Stimulated activated CD8-positive, alpha-beta memory T cell treated with anti-CD3 and anti-CD28 coated beads, Interleukin-15, amount 100 ng/mL, for 1 hour (primary cell): ENCODE measurements around the gene C2orf68.
"Not testable (repeated sequence)": the region's sequence is repeated elsewhere in the genome, so short reads cannot be mapped to it uniquely, and the experiment has no call there.

Experiments used
- DNase-seq: peaks from one replicate; pipeline ENCODE4 v3.0.0-alpha.2; 2020; ENCODE audit warnings: low read depth

Gene C2orf68

DNA sequence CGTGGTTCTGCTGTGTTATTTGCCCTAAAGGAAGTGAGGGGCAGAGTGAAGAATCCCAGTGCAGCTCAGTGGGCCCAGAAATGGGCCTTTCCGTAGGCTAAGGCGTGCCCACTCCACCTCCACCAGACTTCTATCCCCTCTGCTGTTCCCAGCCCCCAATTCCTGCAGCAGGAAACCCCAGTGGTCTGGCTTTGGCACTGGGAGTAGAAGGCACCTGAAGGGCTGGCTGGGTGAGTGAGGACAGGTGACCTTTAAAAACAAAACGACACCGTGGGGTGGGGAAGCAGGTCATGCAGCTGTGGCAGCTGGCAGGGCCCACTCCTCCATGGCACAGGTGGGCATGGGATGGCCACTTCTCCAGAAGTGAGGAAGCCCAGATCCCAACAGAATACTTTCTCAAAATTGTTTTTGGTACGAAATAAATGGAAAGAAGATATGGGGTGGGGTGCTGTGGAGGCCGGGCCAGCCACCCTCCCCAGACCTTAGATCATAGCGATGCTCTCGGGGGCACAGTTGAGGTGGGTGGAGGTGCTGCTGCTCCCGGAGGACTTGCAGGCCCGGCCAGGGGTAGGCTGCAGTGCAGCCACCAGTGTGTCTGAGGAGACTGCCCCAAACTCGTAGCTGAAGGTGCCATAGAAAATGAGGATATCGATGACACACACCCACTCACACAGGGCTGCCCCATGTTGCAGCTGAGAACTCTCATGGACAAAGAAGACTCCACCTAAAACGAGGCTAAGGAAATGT, 13.1 kb downstream of the C2orf68 start:
- no peak for DNase-seq

DNA sequence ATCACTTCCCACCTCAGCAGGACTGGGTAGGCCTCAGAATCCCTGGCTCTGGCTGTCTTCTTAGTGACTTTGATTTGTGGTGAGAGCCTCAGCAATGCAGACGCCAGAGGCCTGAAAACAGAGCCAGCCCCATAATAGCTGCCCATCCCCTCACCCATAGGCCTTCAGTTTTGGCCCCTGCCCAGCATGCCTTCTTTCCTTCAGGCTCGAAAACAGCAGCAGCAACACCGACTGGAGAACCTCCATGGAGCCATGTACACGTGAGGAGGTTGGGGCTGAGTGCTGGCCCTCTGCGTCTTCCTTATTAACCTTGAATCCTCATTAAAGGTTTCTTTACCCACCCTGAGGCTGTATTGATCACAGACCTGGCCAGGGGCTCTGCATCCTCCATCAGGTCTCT, 14.6 kb downstream of the C2orf68 start:
- no peak for DNase-seq

DNA sequence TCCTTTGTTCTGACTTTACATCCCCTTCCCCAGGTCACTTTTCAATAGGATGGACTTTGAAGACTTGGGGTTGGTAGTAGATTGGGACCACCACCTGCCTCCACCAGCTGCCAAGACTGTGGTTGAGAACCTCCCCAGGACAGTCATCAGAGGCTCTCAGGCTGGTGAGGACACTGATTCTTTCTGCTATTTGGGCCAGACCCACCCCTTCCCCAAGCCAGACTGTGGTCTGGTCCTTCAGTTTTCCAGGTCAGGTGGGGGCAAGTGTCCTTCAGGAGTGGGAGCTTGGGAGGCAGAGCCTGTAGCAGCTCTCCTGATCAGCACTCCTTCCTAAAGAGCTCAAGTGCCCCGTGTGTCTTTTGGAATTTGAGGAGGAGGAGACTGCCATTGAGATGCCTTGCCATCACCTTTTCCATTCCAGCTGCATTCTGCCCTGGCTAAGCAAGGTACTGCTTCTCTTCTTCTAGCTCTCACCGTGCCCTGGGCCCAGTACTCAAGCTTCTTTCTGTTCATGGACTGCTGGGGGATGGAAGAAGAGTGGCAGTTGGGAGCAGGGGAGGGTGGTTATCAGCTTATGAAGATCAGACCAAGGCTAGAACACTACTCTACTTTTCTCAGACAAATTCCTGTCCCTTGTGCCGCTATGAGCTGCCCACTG, 15.3 kb downstream of the C2orf68 start:
- no peak for DNase-seq

DNA sequence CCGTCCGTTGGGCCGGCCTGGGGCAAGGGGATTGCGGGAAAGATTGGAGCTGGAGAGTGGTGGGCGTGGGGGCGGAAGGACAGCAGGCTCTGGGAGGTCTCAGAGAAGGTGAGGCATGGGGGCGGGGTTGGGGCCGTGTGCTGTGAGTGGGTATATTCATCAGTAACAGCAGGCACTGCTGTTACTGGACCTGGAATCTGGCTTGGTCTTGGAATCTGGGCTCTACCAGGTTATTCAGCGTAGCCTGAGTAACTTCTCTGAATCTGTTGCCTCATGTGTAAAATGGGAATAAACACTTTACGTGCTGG, 15.9 kb downstream of the C2orf68 start:
- DNase-seq = no peak

DNA sequence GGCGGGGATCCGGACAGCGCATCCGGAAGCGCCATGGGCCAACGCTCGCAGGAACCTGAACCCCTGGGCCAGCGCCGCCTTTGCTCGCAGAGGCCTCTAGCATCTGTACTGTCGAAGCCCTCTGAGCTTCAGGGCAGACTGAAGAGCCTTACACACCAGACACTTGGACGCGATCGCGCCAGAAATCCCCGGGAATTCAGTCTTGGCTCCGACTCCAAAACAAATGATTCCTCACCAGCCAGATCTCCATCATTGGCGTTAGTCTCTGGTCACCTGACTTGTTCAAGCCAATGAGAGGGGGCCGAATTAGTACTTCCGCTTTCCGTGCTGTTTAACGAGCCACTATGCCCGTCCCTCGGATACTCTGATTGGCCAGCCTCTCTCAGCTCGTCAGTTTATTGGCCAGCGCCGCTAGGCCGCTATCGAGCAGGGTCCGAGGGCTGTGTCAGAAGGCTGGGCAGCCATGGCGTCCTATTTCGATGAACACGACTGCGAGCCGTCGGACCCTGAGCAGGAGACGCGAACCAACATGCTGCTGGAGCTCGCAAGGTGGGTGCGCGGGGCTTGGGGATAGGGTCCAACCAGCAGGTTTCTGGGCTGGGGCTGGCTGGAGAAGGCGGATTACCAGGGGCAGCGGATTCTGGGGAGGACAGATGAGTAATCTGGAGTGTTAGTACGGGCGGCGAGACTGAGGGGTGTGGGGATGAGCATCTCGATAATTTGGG, 16.4 kb downstream of the C2orf68 start, which contains the start of gene RNF181:
TSS of gene RNF181 (plus strand) at position 445 of the 725 bp plus-strand sequence. CDS start at position 464, 19 bp downstream.
- DNase-seq = peak; percentile 82

DNA sequence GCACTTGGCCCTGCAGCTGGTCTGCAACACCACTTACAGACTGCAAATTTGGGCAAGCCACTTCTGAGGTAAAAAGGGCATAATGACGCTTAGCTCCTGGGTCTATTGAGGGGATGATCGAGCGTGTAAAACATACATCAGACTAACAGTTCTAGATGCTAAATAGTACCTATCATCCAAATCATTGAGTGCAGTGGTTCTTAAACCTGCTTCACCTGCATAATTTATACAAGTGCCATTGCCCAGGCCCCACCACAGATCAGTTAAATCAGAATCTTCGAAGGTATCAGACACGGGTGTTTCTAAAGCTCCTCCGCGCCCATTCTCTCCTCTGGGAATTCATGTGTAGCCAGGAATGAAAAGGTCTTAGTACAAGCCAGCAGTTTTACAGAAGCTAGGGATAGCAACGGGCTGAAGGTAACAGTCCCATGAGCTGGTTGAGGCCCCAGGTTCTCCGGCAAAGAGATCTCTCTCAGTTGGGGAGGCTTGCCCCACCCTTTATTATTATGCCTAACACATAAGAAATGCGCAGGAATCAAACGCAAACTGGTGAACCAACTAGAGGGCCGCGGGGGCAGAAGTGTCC, 17.1 kb downstream of the C2orf68 start:
- no peak for DNase-seq

DNA sequence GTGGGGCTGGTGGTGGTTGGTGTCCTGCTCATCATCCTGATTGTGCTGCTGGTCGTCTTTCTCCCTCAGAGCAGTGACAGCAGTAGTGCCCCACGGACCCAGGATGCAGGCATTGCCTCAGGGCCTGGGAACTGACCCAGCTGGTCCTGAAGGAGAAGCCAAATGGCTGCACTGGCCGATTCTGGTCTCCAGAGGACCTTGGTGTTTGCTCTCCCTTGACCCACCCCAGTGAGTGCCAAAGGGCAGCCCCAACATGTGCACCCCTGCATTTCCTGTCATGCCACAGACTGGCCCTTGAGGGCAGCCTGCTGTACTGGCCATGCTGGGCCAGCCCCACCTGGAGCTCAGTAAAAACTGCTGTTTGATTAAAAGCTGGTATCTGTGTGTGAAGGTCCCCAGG, 18.8 kb downstream of the C2orf68 start:
- DNase-seq = no peak

DNA sequence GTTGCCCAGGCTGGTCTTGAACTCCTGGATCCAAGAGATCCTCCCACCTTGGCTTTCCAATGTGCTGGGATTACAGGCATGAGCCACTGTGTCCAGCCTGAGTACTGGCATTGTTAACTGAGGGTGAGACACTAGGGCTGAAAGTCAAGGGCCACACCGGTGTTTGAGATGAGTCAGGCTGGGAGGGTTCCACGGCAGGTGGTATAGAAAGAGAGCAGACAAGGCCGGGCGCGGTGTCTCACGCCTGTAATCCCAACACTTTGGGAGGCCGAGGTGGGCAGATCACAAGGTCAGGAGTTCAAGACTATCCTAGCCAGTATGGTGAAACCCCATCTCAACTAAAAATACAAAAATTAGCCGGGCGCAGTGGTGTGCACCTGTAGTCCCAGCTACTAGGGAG, 19.6 kb downstream of the C2orf68 start:
- DNase-seq = not testable (repeated sequence)

DNA sequence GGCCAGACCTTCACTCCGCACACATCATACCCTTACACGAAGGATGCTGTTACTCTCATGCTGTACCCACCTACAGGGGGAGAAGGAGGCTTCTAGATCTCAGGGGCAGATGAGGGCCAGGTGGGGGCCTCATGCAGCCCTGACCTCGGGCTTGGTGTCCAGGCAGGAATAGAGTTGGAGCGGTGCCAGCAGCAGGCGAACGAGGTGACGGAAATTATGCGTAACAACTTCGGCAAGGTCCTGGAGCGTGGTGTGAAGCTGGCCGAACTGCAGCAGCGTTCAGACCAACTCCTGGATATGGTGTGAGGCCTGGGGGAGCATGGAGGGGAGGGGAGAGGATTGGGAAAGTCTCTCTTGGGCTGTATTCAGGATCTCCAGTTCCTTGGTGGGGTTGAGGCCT, 20.3 kb downstream of the C2orf68 start:
- no peak for DNase-seq

DNA sequence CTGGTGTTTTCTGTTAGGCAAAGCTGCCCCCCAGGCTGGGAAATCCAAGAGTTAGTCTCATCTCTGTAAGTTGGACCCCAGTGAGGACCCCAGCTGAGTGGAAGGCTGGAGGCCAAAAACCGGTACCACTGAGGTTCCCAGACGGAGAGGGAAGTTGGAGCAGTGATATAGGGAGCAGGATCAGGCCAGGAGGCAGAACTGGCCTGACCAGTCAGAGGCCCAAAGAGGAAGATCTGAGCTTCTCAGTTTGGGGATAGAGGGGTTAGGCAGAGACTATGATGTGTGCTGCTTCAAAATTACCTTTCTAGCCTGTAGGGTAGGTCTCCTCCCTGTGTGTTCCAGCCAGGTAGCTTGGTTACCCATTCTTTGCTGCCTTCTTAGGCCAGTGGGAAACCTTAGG, 20.9 kb downstream of the C2orf68 start:
- DNase-seq = no peak

DNA sequence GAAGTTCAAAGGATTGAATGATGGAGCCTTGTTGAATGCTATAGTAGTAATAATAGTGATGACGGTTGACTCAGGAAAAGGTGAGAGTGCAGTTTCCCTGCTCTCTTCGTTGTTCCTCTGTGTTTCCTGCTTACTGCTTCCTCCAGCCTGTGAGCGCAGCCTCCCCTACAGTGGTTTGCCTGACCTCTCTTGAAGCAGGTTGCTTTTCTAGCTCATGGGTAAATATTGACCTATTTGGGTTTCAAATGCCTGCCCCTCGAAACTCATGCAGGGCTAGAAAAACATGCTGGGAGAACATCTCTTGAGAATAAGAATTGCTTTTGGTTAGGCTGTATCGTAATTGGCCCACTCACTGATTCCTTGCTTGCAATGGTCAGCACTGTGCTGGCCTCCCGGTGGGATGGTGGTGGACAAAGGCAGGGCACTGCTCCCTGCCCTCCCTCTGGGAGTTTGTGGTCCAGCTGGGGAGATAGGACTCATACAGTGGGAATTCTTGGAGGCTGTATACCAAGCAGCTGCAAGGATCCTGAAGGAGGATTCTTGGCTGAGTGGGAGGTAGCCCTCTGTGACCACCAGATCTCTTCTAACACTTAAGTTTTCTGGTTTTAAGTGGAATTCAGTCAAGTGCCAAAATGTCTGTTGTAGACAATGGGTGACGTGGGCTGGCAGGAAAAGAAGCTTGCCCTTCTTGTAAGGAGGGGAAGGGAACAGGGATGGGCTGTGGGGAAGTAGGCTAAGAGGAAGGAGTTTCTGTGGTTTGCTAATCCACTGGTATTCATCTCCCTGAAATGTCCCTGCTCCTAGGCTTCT, 21.7 kb downstream of the C2orf68 start:
- no peak for DNase-seq

DNA sequence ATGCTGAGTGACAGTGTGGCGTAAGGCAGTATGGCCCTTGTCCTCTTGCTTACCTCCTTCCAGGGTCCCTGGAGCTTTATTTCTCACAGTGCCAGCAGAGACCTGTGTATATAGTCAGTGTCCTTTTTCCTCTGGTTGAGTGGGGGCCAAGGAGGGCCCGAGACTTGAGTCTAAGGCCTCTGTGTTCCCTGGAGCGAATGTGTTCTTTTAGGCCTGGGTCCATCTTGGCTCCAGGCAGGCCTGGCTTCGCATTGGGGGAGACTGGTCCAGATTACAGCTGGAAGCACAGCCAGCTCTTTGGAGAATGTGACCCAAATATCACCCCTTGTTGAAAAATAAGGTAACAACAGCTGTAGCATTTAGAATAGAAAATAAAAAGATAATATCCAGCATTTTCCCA, 22.7 kb downstream of the C2orf68 start:
- DNase-seq = no peak

DNA sequence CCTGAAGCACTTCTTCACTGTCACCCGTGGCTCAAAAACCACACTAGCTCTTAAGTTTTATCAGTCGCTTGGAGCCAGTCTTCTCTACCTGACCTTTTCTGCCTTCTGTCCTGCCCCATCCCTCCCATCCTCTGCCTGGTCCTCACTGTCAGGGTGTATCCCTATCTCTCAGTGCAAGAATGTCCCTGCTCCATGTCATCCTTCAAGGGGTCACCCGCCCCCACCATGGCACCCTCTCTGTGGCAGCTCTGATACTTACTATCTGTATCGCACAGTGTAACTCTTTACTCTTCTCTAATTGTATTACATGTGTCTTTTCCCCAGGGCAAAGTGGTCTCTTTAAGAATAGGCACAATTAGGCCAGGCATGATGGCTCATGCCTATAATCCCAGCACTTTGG, 23.2 kb downstream of the C2orf68 start:
- DNase-seq = no peak

DNA sequence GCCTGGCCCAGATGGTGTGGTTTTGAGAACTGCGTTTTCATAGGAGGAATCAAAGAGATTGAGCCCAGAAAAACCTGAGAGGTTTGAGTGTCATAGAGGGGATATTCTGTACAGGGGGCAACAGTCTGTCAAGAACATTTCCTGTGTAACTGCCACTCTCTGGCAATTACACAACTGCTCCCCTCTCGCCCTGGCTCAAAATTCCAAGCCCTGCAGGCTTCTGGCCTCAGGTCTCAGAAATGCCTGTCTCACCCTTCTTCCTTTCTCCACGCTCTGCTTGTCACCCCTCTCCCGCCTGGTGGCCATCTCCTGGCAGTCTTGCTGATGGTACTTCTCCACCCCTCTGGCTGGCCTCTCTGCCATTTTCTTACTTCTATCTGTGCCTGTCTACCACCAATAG, 23.6 kb downstream of the C2orf68 start:
- no peak for DNase-seq

DNA sequence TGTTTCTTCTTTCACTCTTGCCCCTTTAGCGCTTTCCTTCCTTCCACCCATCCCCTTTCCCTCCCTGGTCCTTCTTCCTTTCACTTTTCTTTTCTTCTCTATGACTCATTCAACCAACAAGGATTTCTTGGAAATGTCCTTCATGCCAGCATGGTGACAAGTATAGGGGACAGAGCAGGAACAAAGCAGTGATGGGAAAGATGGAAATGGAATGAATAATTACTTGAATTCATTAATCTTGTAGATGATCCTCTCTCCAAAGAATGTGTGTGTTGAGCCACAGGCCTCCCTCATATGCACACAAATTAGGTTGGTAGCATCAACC, 26.1 kb downstream of the C2orf68 start:
- no peak for DNase-seq

DNA sequence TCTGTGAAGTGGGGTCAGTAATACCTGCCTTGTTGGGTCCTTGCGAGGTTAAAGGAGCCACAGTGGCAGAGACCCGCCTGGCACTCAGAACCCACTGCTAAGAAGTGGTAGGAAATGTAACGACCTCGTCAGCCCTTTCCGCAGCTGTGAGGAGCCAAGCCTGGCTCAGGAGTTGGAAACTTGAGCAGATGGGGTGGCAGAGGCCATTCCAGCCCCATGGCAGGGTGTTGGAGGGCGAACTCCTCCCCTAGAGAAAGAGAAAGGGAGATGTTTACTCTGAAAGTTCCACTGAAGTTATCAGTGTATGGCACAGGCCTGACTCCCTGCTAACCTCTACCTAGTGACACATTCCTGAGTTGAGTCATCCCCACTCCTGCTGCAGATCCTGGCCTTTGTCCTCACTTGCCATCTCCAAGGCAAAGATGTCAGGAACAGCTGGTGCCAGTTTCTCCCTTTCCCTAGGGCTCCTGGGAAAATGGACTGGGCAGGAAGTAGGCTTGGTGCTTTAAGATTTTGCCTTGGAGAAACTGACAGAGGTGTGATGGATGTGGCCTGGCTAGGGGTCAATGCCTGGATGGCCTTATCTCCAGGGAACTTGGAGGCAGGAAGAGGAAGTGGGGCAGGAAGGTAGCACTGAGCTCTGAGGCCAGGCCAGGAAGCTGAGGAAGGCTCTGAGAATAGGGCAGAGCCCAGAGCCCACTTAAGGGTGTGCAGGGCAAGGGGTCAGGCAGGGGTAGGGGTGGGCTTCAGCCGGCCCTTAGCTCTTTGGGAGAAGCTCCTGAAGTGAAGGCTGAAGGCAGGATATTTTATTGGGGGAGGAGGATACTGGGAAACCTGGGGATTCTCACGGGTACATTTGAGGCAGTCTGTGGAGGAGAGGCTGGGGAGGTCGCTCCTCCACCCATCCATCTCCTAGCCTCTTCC, 26.7 kb downstream of the C2orf68 start:
- no peak for DNase-seq

DNA sequence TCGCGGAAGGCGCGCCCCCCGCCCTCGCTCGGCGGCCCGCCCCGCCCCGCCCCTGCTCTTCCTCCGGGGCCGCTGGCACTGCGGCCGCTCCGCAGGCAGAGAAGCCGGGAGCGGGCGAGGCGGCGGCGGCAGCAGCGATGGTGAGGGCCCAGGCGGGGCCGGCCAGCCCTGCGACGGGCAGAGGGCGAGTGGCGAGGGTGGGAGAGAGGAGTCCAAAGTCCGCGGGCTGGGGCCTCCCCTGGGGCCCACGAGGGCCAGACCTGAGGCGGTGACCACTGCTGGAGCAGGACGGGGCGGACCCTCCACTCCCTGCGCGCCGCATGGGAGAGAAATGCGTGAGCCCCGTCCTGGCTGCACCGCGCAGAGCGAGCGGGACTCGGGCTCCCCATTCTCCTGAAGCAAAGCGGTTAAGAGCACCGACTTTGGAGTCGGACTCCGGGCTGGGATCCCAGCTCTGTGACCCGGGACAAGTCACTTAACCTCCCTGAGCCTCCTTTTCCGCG, 27.5 kb downstream of the C2orf68 start, which contains the start of gene VAMP5:
TSS of gene VAMP5 (plus strand) at position 78 of the 503 bp plus-strand sequence. CDS start at position 138, 60 bp downstream.
- DNase-seq = no peak

DNA sequence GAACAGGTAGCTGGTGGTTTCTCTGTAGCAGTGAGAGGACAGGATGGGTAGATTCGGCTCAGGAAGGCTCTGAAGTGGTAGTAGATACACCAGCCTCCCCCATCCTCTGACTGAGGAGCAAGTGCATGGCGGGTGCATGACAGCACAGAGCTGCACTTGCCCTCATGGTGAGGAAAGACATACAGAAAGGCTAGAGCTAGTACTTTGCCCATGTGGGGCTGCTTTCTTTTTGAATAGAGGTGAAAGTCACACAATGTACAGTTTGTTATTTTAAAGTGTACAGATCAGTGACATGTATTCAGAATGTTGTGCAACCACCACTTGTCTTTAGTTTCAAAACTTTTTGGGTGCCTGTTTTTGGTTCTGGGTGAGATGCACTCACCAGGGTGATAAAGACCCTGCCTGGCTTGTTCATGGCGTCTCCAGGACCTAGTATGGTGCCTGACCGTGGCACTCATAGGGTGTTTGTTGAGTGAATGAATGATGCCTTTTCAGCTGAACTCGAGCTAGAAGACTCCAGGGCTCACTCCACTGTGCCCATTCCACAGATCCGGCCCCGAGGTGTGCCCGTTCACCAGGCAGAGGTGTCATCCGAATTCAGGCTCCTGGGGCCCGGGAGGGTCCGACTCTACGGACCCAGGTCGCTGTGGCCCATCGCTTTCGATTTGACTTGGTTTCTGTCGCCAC, 28.1 kb downstream of the C2orf68 start:
- DNase-seq = no peak

DNA sequence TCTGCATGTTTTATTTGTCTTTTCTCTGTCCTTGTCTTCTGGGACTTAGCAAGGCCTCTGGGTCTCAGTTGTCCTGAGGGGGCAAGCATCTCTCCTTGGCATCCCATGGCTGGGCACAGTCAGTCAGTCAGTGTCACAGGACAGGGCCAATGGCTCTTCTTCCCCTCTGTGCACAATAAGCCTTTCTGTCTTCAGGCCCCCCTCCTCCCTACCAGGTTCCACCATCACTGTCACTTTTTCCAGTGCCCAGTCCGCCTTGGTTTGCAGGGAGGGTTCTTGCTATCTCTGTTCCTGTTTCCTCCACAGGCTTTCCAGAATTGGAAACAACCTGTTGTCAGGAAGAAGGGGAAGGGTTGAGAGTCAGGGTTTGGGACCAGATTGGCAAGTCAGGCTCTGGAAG, 29.4 kb downstream of the C2orf68 start:
- no peak for DNase-seq

DNA sequence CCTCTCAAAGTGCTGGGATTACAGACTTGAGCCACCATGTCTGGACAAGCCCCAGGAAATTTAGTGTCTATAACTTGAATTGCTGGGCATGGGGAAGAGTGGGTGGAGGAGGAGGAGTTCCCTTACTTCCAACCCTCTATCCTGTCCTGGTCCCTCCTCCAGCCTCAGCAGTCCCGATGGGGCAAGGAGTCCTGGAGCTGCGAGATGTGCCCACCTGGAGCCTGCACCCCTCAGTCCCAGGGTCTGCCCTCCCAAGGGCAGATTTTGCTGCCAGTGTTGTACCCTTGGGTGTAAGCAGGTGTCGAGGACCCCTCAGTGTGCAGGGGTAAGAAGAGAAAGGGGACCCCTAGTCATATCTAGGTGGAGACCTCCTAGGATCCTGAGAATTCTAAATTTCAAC, 31.7 kb downstream of the C2orf68 start:
- DNase-seq = no peak
